GM12873 (cell line): Measurements from ENCODE around the gene ITPRID1.

Source experiments
- TF ChIP-seq, protein P1 (sequence below): IDR thresholded peaks from 2 replicates; pipeline ENCODE4 v1.5.1; 2012; ENCODE audit warnings: low read depth, mild to moderate bottlenecking, moderate library complexity, low read length, control low read depth; ENCODE audit not compliant: insufficient read depth; ENCODE audit errors: missing control alignments

Gene ITPRID1

GRCh38 chr7:31549611-31550010, 35.7 kb downstream of the ITPRID1 start:
- TF ChIP-seq, protein P1, sequence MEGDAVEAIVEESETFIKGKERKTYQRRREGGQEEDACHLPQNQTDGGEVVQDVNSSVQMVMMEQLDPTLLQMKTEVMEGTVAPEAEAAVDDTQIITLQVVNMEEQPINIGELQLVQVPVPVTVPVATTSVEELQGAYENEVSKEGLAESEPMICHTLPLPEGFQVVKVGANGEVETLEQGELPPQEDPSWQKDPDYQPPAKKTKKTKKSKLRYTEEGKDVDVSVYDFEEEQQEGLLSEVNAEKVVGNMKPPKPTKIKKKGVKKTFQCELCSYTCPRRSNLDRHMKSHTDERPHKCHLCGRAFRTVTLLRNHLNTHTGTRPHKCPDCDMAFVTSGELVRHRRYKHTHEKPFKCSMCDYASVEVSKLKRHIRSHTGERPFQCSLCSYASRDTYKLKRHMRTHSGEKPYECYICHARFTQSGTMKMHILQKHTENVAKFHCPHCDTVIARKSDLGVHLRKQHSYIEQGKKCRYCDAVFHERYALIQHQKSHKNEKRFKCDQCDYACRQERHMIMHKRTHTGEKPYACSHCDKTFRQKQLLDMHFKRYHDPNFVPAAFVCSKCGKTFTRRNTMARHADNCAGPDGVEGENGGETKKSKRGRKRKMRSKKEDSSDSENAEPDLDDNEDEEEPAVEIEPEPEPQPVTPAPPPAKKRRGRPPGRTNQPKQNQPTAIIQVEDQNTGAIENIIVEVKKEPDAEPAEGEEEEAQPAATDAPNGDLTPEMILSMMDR, result no peak

DNA sequence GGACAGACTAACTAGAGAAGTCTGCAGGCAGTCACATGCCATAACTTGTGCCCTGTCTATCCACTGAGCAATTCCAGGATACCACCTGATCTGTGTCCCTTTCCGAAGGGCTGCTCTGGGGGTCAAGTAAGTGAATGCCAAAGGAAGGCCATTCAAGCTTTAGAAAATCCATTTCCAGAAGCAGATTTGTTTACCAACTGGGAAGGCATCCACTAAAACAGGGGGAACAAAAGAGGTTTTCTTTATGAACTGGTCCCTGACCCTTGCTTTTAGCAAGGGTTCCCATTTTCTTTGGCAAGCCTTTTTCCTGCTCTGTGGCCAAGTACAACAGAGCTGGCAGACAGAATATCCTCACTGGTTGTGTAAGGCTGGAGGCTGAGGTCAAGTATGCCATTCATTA, 36.5 kb downstream of the ITPRID1 start:
- TF ChIP-seq, protein P1, result no peak

DNA sequence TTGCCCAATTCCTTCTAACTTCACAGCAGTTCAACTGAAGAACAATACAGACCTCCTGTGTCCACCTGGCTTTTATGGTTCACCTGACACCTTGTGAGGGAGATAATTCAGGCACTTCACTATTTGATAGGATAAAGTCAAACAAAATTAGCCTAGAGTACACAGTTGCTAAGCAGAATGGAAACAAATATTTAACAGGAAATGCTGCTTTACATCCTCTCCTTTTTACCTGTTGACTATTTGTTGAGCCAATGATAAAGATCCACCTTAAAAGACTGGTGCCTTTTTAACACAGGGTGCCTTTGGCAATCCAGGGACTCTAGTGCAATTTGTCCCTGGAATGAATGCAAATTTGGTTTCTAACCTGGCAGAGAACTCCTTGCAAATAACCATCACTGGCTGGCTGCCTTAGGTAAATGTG, 39.8 kb downstream of the ITPRID1 start:
- TF ChIP-seq, protein P1, result no peak

GRCh38 chr7:31562002-31562401, 48.1 kb downstream of the ITPRID1 start:
- TF ChIP-seq, protein P1, result no peak

DNA sequence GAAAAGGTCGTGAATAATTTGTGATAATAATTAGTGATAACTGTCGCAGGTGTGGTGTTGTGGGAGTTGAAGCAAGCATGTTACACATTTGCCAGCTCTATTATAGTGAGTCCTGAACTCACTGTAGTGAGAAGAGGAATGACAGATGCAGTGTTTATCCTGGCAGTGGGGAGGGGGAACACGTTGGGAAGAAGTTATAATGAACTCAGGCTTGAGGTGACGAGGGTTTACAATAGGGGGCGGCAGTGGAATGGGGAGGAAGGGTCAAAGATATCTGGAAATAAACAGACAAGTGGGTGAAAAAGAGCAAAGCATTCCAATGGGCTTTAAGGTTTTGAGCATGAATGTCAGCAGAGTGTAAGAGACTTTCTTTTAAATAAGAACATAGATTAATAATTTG, 49.6 kb downstream of the ITPRID1 start:
- TF ChIP-seq, protein P1, result no peak

DNA sequence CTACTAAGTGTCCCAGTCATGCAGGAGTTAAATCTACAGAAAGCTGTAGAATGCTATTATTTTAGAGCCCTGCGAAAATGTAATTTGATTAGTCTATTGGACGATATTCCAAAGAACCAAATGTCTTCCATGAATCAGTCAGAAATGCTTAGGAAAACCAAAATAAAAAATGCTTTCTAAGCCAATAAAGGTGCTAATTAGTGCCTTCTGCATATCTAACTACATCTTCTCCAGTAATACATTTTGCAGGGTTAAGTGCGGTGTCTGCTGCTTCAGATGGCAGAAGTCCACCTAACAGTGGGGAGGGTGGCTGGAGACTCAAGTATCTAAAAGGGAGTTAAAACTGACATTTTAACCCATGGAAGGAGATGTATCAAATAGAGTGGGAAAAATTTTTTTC, 50.1 kb downstream of the ITPRID1 start:
- TF ChIP-seq, protein P1, result no peak

- TF ChIP-seq, protein P1, result no peak
Observed at GRCh38 chr7:31564661-31565060, 50.8 kb downstream of the ITPRID1 start.
